Ishikawa (cell line): ENCODE measurements around the gene SUSD6.

Experiments used
- EP300 ChIP-seq: IDR thresholded peaks from 2 replicates; pipeline ENCODE4 v1.6.1; 2012; ENCODE audit warnings: borderline replicate concordance
- MAX ChIP-seq: IDR thresholded peaks from 2 replicates; pipeline ENCODE4 v1.6.1; 2012
- TCF12 ChIP-seq: IDR thresholded peaks from 2 replicates; pipeline ENCODE4 v1.6.1; 2012; ENCODE audit warnings: low read depth
- TF ChIP-seq, protein P1 (sequence below): IDR thresholded peaks from 2 replicates; pipeline ENCODE4 v1.6.1; 2012; ENCODE audit warnings: low read depth, mild to moderate bottlenecking

- TF ChIP-seq EP300, result no peak
- no peak for TF ChIP-seq MAX
- TF ChIP-seq, protein P1, sequence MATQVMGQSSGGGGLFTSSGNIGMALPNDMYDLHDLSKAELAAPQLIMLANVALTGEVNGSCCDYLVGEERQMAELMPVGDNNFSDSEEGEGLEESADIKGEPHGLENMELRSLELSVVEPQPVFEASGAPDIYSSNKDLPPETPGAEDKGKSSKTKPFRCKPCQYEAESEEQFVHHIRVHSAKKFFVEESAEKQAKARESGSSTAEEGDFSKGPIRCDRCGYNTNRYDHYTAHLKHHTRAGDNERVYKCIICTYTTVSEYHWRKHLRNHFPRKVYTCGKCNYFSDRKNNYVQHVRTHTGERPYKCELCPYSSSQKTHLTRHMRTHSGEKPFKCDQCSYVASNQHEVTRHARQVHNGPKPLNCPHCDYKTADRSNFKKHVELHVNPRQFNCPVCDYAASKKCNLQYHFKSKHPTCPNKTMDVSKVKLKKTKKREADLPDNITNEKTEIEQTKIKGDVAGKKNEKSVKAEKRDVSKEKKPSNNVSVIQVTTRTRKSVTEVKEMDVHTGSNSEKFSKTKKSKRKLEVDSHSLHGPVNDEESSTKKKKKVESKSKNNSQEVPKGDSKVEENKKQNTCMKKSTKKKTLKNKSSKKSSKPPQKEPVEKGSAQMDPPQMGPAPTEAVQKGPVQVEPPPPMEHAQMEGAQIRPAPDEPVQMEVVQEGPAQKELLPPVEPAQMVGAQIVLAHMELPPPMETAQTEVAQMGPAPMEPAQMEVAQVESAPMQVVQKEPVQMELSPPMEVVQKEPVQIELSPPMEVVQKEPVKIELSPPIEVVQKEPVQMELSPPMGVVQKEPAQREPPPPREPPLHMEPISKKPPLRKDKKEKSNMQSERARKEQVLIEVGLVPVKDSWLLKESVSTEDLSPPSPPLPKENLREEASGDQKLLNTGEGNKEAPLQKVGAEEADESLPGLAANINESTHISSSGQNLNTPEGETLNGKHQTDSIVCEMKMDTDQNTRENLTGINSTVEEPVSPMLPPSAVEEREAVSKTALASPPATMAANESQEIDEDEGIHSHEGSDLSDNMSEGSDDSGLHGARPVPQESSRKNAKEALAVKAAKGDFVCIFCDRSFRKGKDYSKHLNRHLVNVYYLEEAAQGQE, result no peak
- TF ChIP-seq TCF12, result no peak
Measured at GRCh38 chr14:69617796-69618195, 6.4 kb downstream of the SUSD6 start.
